Stimulated activated CD4-positive, alpha-beta T cell treated with anti-CD3 and anti-CD28 coated beads, Interleukin-12 subunit alpha, Interleukin-12 subunit beta, amount 100 ng/mL, for 48 hours (primary cell): ENCODE results near the gene TBX3.

Experiments used
- DNase-seq, 3 donors: peaks; one replicate each; pipeline ENCODE4 v3.0.0-alpha.2; 2020; ENCODE audit warnings: low read depth in 2 of 3, low spot score in 1 of 3

The TBX3 gene

DNA sequence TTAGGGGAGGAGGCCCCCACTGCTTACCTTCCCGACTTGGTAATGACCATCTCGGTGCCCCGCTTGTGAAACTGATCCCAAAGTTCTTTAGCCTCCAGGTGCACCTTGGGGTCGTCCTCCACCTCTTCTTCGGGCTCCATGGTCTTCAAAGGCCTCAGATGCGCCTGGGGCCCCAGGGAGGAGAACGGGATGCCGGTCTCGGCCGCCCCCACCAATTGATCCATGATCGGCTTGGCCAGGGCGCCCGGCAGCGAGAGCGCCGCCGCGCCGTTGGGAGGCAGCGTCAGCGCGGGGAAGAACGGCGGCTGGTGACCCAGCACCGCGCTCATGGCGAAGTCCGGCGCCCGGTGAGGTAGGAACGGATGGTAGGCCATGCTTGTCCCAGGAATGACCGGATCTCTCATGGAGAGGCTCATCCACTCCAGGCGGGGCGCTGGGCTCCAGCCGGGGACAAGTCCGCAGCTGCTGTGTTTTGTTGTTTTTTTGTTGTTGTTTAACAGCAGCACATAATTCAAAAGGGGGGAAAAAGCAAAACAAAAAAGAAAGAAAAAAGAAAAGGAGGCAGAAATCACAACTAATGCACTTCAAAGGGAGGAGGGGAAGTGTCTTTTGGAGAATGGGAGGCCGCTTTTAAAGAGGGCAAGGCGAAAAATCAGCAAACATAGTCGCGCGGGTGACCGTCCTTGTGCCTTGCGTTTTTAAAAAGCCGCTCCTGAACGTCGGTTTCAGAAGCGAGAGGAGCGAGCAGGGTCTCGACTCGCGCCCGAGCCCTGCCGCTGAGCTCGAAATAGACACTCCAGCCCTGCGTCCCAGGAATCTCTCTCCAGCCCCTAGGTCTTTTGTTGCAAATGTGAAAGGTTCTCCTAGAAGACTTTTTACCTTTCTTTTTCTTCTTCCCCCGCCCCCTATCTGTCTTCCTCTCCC lies 928 bp downstream of the TBX3 start:
- DNase-seq = no peak

- DNase-seq = no peak
Observed at GRCh38 chr12:114682106-114682784, 1.7 kb downstream of the TBX3 start.

DNA sequence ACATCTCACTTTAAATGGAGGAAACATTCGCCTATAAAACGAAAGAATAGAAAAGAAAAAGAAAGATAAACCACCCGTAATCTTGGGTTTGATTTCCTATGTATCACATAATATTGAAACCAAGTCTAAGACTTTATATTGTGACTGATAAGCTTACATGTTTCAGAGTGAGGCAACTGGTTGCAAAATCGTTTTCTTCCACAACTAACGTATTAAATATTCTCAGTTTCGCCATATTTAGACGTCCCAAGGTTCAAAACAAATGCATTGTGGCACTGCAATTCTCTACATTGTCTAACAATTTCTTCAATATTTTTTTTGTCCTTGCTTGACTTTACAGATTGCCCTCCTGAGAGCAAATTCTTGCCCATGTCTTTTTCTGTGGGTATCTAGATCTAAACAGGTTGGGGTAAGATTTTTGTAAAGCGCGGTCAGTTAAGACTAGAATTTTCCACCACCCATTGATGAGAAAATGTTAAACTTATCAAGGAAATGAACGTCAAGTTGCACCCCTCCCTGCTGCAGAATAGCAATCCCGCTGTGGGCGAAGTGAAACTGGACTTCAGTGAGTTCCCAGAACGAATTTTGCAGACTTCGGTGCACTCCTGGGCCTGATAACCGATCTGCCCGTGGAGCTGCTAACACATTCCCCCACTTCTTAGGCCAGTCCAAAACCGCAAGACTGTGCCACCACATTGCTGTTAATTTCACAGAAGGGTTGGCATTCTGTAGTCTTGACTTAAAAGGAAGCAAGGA lies 2.7 kb downstream of the TBX3 start:
- DNase-seq = no peak

DNA sequence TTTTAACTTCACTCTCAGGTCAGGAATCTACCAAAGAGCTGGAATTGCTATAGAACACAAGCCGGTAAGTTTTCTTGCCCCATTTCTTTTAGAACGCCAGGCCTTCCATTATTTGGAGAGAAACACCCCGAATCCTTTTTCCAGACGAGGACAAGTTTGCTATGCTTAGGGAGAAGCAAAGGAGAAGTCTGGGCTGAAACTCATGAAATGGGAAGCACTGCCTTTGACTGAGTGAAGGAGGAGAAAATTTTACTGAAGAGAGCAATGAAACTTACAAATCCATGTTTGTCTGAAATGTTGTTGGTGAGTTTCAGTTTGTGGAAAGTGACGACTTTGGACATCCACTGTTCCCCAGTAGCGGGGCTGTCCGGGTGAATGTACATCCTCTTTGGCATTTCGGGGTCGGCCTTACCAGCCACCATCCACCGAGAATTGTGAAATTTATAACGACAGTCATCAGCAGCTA lies 3.3 kb downstream of the TBX3 start:
- DNase-seq = no peak

DNA sequence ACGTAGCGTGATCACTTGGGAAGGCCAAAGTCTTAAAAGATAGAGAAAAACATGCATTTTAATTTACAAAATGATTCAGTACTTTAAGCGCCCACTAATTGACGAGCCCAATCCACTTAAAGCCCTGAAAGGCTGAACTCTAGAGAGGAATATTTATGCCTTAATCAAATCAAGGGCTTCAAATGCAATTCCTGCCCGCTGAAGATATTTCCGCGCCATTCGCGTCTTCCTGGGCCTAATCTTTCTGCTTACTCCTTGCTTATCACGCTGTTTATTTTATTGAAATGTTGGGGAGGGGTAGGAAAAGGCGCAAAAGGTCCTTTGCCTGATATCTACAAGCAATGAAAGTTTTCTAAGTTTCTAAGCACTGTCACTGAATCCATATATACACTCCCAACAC lies 4.0 kb downstream of the TBX3 start:
- DNase-seq = no peak

GRCh38 chr12:114679452-114679875 lies 4.5 kb downstream of the TBX3 start:
- DNase-seq = no peak

DNA sequence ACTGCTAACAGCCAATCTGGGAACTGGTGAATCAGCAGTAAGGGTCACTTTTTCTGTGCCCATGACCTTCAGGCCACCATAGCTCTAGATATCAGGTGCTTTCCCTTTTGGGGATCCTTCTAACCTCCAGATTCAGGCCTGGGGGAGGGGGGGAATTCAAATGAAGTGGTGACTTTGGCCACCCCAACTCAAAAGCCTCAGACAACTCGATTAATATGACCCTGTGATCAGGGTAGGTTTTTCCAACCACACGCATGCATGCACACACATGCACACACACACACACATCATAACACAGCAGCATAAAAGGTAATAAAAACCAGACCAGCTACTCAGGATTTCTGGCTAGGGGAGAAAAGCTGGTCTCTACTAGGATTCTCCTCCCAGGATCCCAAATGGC lies 5.3 kb downstream of the TBX3 start:
- DNase-seq = no peak

DNA sequence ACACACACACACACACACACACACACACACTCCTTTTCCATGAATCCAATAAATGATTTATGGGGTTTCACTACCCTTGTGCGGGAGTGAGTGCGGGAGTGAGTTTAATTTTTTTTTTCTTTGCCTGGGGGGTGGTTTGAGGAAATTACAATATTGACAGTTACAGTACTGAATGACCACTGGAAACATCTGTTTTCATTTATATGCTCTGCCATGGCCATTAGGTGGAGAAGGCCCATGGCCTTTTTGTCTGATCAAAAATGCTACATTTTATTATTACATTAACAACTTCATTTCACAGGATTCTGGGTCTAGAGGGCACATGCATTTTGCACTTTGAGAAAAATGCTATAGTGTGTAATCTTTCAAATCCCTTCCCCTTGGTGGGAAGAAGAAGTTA lies 5.9 kb downstream of the TBX3 start:
- no peak for DNase-seq

GRCh38 chr12:114676142-114676741 lies 7.7 kb downstream of the TBX3 start:
- no peak for DNase-seq

GRCh38 chr12:114674251-114675047 lies 9.5 kb downstream of the TBX3 start:
- no peak for DNase-seq

GRCh38 chr12:114673901-114674250 lies 10.1 kb downstream of the TBX3 start:
- no peak for DNase-seq

DNA sequence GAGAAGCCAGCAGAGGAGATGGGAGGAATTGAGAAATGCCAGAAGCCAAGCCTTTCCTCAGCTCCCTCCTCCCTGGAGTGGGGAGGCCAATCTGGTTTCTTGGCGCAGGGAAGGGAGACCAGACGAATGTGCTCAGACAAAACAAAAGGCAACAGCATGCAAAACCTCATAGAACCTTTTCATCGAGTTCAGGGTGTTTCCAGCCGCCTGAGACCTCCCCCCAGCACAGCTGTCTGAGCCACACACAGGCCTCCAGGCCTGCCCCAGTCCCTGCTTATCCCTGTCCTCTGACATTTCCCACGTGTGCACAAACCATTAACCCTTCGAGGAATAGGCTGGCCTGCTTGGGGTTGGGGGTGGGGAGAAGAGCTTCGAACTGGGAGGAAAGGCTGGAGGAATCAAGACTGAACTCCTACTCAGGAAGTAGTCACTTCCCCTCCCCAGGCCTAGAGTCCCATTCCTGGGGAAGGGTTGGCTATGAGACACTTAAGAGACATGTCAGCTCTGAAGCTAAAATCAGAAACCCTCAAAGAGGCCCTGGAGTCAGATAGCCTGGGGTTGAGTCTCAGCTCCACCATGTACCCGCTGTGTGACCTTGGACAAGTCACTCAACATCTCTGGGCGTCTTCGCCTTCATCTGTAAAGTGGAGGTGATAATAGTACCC lies 10.7 kb downstream of the TBX3 start:
- no peak for DNase-seq

GRCh38 chr12:114672817-114673168 lies 11.2 kb downstream of the TBX3 start:
- no peak for DNase-seq

DNA sequence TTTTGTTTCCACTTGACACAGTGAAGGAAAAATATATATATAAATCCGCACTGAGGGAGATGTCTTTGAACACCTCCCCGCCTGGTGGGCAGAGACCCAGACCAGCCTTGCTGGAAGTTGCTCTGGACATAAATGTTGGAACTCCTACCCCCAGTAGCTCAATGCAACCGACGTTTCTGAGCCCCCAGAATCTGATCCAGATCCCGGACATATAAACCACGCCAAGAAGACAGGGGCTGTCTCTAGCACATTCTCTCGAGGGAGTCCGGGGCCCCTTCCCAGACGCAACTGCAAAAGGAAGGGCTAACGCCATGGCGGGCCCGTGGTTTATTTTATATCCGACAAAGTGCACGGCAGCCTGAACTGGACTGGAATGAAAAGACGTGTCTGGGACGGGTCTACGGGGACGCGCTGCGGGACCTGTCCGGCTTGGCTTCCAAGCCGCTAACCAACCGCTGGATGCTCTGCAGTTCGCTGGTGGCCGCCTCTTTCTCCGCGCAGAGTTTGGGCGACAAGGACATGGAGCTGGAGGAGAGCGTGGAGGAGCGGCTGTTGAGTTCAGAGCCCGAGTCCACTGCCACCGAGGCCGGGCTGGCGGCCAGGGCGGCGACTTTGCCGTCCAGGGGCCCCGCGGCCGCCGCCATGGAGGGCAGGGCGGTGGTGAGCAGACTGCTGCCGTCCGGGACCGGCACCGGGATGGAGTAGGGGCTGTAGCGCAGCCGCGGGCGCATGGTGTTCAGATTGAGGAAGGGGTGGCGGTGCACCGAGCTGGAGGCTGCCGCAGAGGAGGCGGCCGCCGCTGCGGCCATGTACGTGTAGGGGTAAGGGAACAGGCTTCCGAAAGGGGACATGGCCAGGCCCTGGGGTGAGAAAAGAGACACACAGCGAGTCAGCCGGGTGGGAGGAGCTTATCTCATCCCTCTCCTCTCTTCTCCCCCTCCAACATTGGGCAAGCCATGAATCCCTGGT lies 12.2 kb downstream of the TBX3 start:
- no peak for DNase-seq

- DNase-seq = no peak
Observed at GRCh38 chr12:114671066-114671442, 12.9 kb downstream of the TBX3 start.

DNA sequence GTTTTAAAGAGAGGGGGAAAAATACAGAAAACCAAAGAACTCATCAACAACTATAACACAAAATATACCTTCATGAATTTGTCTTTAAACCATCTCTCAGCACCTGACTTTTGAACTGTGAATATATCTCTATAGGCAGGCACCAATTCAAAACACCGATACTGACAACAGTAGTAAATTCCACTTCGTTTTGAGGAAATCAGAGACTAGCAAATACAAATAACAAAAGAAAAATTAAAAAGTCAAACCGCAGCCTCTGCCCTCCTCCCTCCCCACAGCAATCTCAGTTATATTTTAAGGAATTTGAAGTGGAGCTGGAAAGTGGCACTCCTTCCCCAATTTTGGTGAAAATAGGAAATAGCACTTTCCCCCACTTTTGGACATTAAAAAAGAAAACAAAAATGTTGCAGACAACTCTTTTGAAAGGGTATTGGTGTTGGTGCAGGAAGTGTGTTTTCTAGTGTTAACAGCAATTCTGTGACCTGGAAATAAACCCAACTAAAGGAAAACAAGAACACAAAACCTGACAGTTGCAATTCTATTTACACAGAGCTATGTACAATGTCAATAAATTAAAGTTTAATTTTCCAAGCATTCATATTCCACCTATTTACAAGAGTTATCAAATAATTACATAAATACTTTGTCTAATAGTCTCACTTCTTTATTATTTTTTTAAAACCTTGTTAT lies 13.5 kb downstream of the TBX3 start:
- no peak for DNase-seq

DNA sequence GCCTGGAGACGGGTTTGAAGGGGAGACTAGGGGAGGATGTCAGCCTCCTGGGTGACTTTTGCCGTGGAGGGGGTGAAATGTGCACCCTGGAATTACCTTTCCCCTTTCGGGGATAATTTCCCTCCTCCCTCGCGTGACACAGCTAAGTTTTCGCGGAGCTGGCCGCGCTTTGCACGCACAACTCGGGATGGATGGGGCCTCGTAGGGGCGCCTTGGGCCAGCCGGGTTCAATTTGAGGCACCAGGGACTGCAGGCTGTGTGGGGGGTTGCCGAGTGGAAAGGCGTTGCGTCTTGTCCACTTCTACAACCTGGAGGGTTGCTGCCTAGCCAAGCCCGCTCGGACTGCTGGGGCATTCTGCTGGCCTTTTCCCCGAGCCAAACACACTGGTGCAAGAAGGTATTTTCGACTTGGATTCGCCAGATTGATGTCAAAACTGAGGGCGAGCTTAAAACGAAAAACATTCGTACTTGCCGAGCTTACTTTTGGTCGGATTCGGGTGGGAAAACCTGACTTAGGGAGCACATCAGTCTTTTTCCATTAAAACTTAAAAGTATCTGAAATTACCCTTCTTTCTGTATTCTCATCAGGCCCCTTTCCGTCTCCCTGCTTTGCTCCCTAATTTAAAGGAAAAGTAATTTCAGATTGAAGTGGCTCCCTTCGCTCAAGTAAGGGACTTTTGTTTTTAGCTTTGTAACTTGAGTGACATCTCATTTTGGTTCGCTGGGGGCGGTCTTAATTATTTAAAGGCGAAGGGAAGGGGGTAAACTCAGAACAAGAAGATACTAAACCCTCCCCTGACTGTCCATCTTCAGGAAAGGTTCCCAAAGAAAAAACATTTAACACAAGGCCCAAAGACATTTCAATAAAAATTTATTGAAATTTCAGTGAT lies 14.3 kb downstream of the TBX3 start:
- no peak for DNase-seq
